Activated CD8-positive, alpha-beta memory T cell treated with anti-CD3 and anti-CD28 coated beads, Interleukin-2, amount 10 ng/mL, durations not matched to agents 7 days and 5 days (primary cell): ENCODE measurements around the gene SNX15. TPM values are rescaled to one million over a fixed set of nuclear protein-coding genes. Genes with fewer than 3 reads are reported as not detected.
A peak's percentile ranks its signal among the peaks of the same experiment; 100 is the strongest.

Experiments used
- ATAC-seq: fragments of 150-1000 bp; cut with Tn5 transposase; one replicate; pipeline ENCODE4 v1.10.0; 2021; ENCODE audit warnings: moderate library complexity
- CTCF ChIA-PET: fragments of 350-600 bp; sonication (Branson Sonifier 250); formaldehyde crosslinking; loops from one replicate; lab custom pipeline; 2021; ENCODE audit warnings: antibody characterized with exemption; lab: Charles Lee
- DNase-seq: peaks from one replicate; pipeline ENCODE4 v3.0.0-alpha.2; 2020
- H3K27ac Mint-ChIP-seq: one replicate; pipeline ENCODE4 v1.8.0; 2021; ENCODE audit warnings: mild to moderate bottlenecking, mixed read lengths
- H3K27me3 Mint-ChIP-seq: one replicate; pipeline ENCODE4 v1.8.0; 2021; ENCODE audit warnings: mixed read lengths
- H3K36me3 Mint-ChIP-seq: one replicate; pipeline ENCODE4 v1.8.0; 2021; ENCODE audit warnings: mild to moderate bottlenecking, mixed read lengths
- H3K4me1 Mint-ChIP-seq: one replicate; pipeline ENCODE4 v1.8.0; 2021; ENCODE audit warnings: mixed read lengths
- H3K4me3 Mint-ChIP-seq: one replicate; pipeline ENCODE4 v1.8.0; 2021; ENCODE audit warnings: mild to moderate bottlenecking, moderate library complexity, mixed read lengths
- H3K9me3 Mint-ChIP-seq: one replicate; pipeline ENCODE4 v1.8.0; 2022; ENCODE audit warnings: low read depth, mixed read lengths
- total RNA-seq, 2 experiments: library from RNA; stranded (reverse); gene quantifications; one replicate each; pipeline ENCODE4 v1.2.3, GENCODE V29; 2021

SNX15 gene
- total RNA-seq, 2 experiments from 2014 or later: 18.9 to 29.2 TPM

DNA sequence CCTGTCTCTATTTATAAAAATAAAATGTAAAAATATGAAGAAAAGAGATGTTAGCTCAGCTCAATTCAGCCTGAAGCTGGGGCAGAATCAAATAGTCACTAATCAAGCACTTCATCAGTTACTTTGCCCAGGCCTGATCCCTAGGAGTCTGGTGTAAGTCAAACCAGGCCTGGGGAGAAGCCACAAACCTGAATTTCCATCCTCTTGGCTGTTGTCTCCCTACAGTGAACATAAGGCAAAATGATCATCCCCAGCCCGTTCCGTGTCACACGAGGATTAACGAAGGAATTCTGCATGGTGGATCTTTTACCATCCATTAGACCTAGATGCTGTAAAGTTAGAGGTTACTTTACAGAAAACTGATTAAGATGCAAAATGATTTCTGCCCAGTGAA lies 37.6 kb downstream of the SNX15 start:
- Mint-ChIP-seq H3K9me3 (no peaks in the 10 kb centered on the region), H3K4me3 (no peak overlapping the region), H3K27me3 (no peaks in the 10 kb centered on the region), H3K4me1 (peaks cover 11% of the 10 kb centered on the region), H3K36me3 (no peaks in the 10 kb centered on the region), H3K27ac (no peak overlapping the region)
- CTCF ChIA-PET: interaction anchor here (1.2 kb wide), 1 partner anchor 8 kb away, joined by 3 read pairs; no protein-coding TSS in a partner anchor
- ATAC-seq (no peak), DNase-seq (no peak)

DNA sequence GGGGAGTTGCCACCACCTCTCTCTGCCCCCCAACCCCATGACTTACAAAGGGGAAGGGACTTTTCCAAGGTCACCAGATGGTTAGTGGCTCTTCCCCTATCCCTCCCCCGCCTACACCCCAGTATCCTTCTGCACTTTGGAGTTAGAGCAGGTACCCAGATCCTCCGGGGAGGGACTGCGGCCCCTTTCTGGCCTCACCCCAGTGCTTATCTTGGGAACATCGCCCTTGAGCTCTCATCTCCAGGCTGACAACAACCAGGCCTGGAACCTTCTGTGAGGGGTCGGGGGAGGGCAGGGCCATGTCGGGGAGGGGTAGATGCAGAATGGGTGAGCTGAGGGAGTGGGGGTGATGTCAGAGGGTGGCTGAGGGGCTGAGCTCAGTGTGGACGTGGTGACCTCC lies 38.6 kb downstream of the SNX15 start:
- Mint-ChIP-seq H3K27me3 (no peaks in the 10 kb centered on the region), H3K4me1 (peaks cover 1% of the 10 kb centered on the region), H3K4me3 (no peak overlapping the region), H3K36me3 (no peaks in the 10 kb centered on the region), H3K9me3 (no peaks in the 10 kb centered on the region), H3K27ac (no peak overlapping the region)
- CTCF ChIA-PET: interaction anchor here (0.7 kb wide), 1 partner anchor 104 kb away, joined by 3 read pairs; no protein-coding TSS in a partner anchor
- no peak for DNase-seq
- ATAC-seq: no peak

DNA sequence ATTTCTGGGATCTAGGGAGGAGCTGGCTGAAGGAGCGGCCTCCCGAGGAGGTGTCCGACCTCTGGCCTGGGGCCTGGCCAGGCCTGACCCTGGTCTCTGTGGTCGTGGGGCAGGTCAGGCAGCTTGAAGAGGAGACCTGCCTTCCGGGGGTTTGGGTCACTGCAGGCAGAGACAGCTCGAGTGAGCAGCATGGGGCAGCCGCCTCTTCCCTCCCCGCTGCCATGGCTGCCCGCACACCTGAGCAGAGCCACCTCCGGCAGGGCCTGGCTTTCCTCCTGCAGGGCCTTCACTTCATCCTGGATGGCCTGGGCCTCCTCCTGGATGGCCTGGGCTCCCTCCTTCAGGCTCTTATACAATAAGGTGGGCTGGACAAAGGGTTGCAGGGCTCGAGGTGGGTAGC lies 39.1 kb downstream of the SNX15 start:
- Mint-ChIP-seq H3K4me3 (no peak overlapping the region), H3K4me1 (no peaks in the 10 kb centered on the region), H3K27ac (no peak overlapping the region), H3K36me3 (no peaks in the 10 kb centered on the region), H3K27me3 (no peaks in the 10 kb centered on the region), H3K9me3 (no peaks in the 10 kb centered on the region)
- CTCF ChIA-PET: no interaction called here
- ATAC-seq: no peak
- DNase-seq: no peak

DNA sequence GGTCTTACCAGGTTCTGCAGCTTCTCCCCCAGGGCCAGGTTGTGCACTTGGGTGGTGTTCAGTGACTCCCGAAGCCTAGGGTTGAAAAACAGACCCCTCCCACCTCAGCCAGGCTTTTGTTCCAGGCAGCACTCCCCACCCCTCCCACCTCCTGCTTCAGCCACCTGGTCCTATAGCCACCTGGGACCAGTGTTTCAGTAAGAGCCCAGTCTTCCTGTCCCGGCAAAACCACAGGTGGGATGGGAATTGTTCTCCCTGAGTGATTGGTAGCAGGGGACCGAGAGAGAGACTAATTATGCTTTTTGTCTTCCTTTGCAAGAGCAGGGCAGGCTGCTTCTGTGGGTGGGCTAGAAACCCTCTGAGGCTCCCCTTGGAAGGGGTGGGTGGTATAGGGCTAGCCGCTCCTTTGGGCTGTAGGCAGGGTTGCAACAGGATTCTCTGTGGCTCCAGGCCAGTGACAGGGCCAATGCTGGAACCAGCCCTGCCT lies 39.6 kb downstream of the SNX15 start:
- CTCF ChIA-PET: no interaction called here
- H3K4me1 Mint-ChIP-seq: no peaks in the 10 kb centered on the region
- no peaks in the 10 kb centered on the region for H3K9me3 Mint-ChIP-seq
- no peak for DNase-seq
- H3K27me3 Mint-ChIP-seq: no peaks in the 10 kb centered on the region
- H3K4me3 Mint-ChIP-seq: no peak overlapping the region
- ATAC-seq: no peak
- H3K36me3 Mint-ChIP-seq: no peaks in the 10 kb centered on the region
- no peak overlapping the region for H3K27ac Mint-ChIP-seq

DNA sequence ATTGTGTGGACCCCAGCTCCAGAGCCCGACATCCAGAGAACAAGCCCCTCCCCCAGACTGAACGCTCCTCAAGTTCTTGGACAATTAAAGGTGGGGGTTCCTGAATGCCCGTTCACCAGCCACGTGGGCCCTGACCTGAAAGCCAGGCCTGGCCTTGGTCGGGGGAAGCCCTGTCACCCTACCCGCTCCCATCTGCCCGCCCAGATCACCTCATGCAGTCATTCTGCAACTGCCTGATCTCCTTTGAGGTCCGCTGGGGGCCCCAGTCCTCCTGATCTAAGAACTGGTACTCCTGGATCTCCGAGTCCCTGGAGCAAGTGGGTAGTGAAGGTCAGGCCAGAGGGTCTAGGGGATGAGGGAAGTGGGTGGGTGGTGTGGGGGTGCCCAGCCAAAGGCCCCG lies 40.2 kb downstream of the SNX15 start:
- ATAC-seq: no peak
- DNase-seq: no peak
- Mint-ChIP-seq H3K4me3 (no peak overlapping the region), H3K27me3 (no peaks in the 10 kb centered on the region), H3K27ac (no peak overlapping the region), H3K4me1 (no peaks in the 10 kb centered on the region), H3K36me3 (no peaks in the 10 kb centered on the region), H3K9me3 (no peaks in the 10 kb centered on the region)
- CTCF ChIA-PET: no interaction called here

DNA sequence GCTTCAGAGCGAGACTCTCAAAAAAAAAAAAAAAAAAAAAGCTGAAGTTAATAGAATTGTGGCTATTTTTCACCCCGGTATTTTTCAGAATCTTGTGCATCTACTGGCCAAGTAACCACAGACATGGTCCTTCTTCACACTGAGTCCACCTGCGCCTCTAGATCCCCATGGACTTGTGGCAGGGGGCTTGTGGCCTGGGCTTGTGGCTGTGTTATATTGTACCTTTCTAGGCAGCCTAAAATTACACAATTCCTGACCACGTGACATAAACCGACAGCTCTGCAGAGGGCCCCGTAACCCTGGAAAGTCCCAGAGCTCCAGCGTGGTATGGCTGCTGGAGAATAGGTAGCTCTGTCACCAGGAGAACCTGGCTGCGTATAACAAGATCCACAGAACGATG lies 42.0 kb downstream of the SNX15 start:
- H3K9me3 Mint-ChIP-seq: no peaks in the 10 kb centered on the region
- H3K27me3 Mint-ChIP-seq: no peaks in the 10 kb centered on the region
- H3K4me3 Mint-ChIP-seq: no peak overlapping the region
- CTCF ChIA-PET: interaction anchor here (1.0 kb wide), 1 partner anchor 48 kb away, joined by 3 read pairs; the partner anchor contains the start of gene ZNHIT2
- no peaks in the 10 kb centered on the region for H3K36me3 Mint-ChIP-seq
- no peaks in the 10 kb centered on the region for H3K4me1 Mint-ChIP-seq
- DNase-seq: no peak
- no peak for ATAC-seq
- H3K27ac Mint-ChIP-seq: no peak overlapping the region

DNA sequence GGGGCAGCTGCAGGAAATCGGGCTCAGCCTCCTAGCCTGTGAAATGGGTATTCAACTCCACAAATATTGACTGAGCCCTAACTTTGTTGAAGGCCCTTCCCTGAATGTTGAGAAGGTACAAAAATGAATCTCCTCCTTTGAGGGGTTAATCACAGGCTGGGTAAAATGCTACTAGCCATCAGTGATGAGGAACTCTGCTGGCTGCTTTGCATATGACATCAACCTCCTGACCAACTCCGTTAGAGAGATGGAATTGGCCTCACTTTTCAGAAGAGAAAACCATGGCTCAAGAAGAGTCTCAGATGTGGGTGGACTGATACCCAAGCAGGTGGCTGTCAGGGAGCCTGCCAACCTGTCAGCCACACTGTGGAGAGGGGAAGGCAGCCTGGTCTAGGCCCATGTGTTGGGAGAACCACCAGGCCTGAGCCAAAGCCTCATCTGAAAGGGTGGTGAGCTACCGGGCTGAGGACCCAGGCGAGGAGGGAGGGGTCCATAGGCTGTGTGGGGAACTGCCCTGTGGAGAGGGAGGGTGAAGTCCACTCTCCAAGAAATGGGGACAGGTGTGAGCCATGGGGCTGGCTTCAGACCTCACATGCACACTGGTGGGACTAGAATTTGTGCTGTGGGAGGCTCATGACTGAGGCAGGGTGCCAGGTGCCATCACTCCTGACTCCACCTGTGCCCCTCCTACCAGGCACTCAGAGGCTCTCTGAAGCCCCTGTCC lies 44.8 kb downstream of the SNX15 start:
- no peaks in the 10 kb centered on the region for H3K9me3 Mint-ChIP-seq
- no peak overlapping the region for H3K4me3 Mint-ChIP-seq
- no peaks in the 10 kb centered on the region for H3K27me3 Mint-ChIP-seq
- ATAC-seq: no peak
- H3K27ac Mint-ChIP-seq: no peak overlapping the region
- no peak for DNase-seq
- CTCF ChIA-PET: interaction anchor here (0.6 to 1.6 kb wide), 3 partner anchors 8 to 22 kb away, joined by 3 read pairs; no protein-coding TSS in a partner anchor
- H3K36me3 Mint-ChIP-seq: peaks cover 12% of the 10 kb centered on the region
- peaks cover 8% of the 10 kb centered on the region for H3K4me1 Mint-ChIP-seq

DNA sequence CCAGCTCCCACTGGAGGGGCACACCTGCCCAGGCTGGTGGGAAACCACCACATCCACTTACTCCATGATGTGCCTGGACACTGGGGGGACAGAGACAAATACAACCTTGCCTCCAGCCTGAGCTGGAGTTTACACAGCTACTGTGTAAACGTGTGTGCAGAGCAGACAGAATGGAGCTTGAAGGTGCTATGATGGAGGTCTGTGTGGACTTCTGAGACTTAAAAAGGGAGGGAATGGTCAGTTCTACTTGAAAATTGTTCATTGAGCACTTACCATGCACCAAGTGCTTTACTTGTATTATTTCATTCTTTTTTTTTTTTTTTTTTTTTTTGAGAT lies 45.4 kb downstream of the SNX15 start:
- Mint-ChIP-seq H3K27me3 (no peaks in the 10 kb centered on the region), H3K27ac (no peak overlapping the region)
- CTCF ChIA-PET: interaction anchor here (0.6 to 1.6 kb wide), 3 partner anchors 8 to 23 kb away, joined by 3 read pairs; no protein-coding TSS in a partner anchor

DNA sequence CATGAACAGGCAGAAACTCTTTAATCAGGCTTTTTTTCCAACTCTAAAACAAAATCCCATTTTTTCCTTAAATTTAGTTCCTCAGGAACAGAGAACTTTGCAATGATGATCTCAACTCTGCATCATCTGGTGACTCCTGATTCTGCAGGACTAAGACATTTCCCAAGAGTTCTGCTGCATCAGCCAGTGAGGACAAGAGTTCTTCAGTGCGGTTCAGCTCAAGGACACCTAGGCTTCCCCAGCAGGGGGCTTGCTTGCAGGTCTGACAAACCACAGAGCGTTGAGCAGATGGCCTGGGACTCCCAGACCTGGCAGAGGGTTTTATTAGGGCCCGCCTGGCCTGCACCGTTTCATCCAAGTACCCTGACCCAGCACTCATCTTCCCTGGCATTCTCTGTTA lies 50.2 kb downstream of the SNX15 start:
- no peaks in the 10 kb centered on the region for H3K9me3 Mint-ChIP-seq
- H3K4me1 Mint-ChIP-seq: peaks cover 55% of the 10 kb centered on the region
- peaks cover 48% of the 10 kb centered on the region for H3K36me3 Mint-ChIP-seq
- DNase-seq (no peak), ATAC-seq (no peak)
- no peak overlapping the region for H3K4me3 Mint-ChIP-seq
- CTCF ChIA-PET: interaction anchor here (1.2 to 4.6 kb wide), 2 partner anchors 28 to 64 kb away, joined by 5 to 24 read pairs; partner anchors contain the start of gene ARL2
- H3K27ac Mint-ChIP-seq: peak overlapping the region; percentile 45
- H3K27me3 Mint-ChIP-seq: no peaks in the 10 kb centered on the region

More for the DNA sequence above, 45.4 kb downstream of the SNX15 start:
- ATAC-seq (no peak), DNase-seq (no peak)
- peaks cover 13% of the 10 kb centered on the region for H3K4me1 Mint-ChIP-seq
- peaks cover 17% of the 10 kb centered on the region for H3K36me3 Mint-ChIP-seq
- no peak overlapping the region for H3K4me3 Mint-ChIP-seq
- H3K9me3 Mint-ChIP-seq: no peaks in the 10 kb centered on the region

DNA sequence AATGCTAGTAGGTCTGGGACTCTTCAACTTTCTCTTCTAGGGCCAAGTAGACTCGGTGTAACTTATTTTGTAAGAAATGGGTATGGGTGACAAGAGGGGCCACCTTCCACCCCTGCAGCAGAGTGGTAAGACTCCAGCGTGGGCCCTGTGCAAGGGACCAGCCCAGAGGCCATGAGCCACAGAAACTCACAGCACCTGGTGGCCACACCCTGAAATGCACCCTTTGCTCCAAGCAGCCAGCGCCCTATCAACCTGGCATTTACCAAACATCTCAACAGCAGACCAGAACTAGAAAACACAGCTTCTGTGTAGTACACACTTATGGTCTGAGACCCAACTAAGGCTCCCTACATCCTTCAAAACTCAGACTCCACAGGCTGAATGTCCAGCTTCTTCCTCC lies 50.9 kb downstream of the SNX15 start:
- H3K27me3 Mint-ChIP-seq: no peaks in the 10 kb centered on the region
- H3K9me3 Mint-ChIP-seq: no peaks in the 10 kb centered on the region
- peak overlapping the region; percentile 39 for H3K27ac Mint-ChIP-seq
- DNase-seq (peak; percentile 81), ATAC-seq (peak; percentile 87)
- peaks cover 62% of the 10 kb centered on the region for H3K4me1 Mint-ChIP-seq
- no peak overlapping the region for H3K4me3 Mint-ChIP-seq
- CTCF ChIA-PET: interaction anchor here (0.8 to 4.6 kb wide), 5 partner anchors 12 to 64 kb away, joined by 3 to 24 read pairs (median 5); partner anchors contain the start of genes ARL2 and SNX15
- peaks cover 54% of the 10 kb centered on the region for H3K36me3 Mint-ChIP-seq

DNA sequence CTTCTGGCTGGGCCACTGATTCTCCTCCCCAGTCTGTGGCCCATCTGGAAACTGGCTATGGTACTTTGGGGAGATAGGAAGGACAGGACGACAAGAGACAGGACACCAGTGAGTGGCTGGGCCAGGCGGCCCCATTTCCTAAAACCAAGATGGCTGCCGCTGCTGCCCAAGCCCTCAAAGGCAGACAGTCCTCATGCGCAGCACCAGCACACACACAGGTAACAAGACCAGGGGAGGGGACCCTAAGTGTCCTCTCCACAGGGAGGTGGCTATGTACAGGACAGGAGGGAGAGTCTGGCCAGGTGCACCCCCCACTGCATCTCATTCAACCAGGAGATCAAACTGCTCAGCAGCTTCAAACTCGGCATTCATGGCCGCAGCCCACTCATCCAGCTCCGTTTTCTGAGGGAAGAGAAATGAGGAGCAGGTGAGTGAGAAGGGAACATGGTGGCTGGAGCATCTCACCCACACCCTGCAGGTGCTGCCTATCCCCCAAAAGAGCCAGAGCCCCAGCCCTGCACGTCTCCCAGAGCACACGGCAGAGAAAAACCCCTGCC lies 51.6 kb downstream of the SNX15 start:
- no peaks in the 10 kb centered on the region for H3K9me3 Mint-ChIP-seq
- peak overlapping the region; percentile 39 for H3K27ac Mint-ChIP-seq
- peaks cover under 1% of the 10 kb centered on the region for H3K27me3 Mint-ChIP-seq

DNA sequence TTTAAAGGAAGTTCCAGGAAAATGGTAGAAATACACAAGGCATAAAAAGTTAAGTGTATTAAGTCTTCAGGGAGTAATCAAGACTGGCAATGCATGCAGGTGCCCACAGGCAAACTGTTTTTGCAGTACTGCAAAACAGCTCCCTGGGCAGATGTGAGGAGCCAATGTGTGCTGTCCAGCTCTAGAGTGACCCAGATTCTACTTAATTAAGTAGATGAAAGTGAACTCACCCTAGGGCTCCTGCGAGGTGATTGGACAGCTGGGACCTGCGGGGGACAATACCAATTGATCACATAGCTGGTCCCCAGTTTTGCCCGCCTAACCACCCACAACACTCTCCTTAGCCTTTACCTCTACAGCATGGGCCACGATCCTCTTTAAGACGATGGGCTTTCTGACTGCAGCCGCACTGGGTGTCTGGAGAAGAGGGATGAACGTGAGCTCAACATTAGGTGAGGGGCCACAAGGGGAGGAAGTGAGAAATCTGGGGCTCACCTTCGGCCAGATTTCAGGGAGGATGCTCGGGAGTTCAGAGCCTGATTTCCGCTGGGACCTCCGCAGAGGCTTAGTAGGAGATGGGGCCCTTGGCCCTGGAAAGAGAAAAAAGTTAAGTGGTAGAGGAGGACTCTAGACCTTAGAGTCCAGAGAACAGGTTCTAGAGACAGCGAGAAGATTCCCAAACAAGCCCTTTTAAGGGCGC lies 56.0 kb downstream of the SNX15 start:
- Mint-ChIP-seq H3K27ac (peak overlapping the region; percentile 99), H3K36me3 (peaks cover 45% of the 10 kb centered on the region), H3K4me3 (peak overlapping the region; percentile 98), H3K27me3 (peaks cover 2% of the 10 kb centered on the region), H3K9me3 (no peaks in the 10 kb centered on the region), H3K4me1 (peaks cover 62% of the 10 kb centered on the region)
- ATAC-seq: peak; percentile 10
- CTCF ChIA-PET: interaction anchor here (1.0 to 4.0 kb wide), 11 partner anchors 8 to 235 kb away, joined by 3 to 25 read pairs (median 4); partner anchors contain the start of genes ARL2 and ZNHIT2
- DNase-seq: peak; percentile 56

More for the DNA sequence above, 51.6 kb downstream of the SNX15 start:
- Mint-ChIP-seq H3K36me3 (peaks cover 58% of the 10 kb centered on the region), H3K4me1 (peaks cover 63% of the 10 kb centered on the region), H3K4me3 (no peak overlapping the region)
- ATAC-seq (no peak), DNase-seq (no peak)
- CTCF ChIA-PET: interaction anchor here (0.8 to 4.6 kb wide), 4 partner anchors 12 to 65 kb away, joined by 3 to 24 read pairs (median 4); partner anchors contain the start of genes ARL2 and SNX15
